IPS-NIHi7 (cell line): ENCODE data around the gene CACNA2D3.

Experiments used
- DNase-seq: peaks from one replicate; pipeline ENCODE4 v3.0.0; 2012; ENCODE audit warnings: mixed read lengths; ENCODE audit errors: extremely low spot score

The CACNA2D3 gene

GRCh38 chr3:54127499-54128056 is 5.2 kb downstream of the CACNA2D3 start:
- no peak for DNase-seq

DNA sequence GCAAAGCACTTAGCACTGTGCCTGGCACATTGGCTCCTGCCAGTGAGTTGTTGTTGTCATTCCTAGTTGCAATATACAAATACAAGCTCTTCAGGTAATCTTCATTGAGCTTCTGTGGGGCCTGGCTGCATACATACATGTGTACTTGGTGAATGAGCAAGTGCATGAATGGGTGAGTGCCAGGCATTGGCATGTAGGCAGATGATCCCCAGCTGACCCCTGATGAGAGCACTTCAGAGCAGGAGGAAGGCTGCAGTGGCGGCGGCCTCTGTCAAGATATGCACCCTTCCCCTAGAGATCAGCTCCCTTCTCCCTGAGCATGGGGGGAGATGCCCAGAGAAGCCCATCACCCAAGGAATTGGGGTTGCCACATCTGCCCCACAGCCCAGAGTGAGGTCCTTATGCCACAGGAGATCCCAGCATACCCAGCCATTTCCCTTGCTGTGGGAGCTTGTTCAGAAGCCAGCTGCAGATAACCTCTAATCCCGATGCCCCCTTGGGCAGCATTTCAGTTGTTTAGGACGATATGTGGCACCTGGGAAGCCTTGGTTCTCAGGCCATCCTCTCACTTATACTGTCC is 8.8 kb downstream of the CACNA2D3 start:
- no peak for DNase-seq

- DNase-seq: no peak
Measured at GRCh38 chr3:54131890-54132289, 9.5 kb downstream of the CACNA2D3 start.

DNA sequence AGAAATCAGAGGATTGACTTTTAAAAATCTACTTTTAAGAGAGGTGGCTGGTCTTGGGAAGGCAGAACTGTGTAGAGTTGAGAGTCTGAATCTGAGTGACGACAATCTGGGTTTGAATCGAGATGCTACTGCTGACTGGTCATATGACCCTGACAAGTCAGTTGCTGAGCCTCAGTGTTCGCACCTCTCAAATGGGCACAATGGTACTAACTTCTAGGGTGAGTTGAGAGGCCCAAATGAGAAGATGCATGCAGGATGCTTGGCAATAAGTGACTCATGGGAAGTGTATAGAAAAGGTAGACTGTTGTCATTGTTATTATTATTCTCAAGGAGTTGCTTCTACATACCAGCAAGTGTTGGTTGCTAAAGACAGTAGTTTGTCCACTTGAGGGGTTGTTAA is 10.3 kb downstream of the CACNA2D3 start:
- DNase-seq: no peak

- DNase-seq: no peak
Measured at GRCh38 chr3:54133196-54133595, 10.8 kb downstream of the CACNA2D3 start.

GRCh38 chr3:54134155-54134554 is 11.8 kb downstream of the CACNA2D3 start:
- no peak for DNase-seq

- DNase-seq: no peak
Measured at GRCh38 chr3:54134713-54135112, 12.4 kb downstream of the CACNA2D3 start.

DNA sequence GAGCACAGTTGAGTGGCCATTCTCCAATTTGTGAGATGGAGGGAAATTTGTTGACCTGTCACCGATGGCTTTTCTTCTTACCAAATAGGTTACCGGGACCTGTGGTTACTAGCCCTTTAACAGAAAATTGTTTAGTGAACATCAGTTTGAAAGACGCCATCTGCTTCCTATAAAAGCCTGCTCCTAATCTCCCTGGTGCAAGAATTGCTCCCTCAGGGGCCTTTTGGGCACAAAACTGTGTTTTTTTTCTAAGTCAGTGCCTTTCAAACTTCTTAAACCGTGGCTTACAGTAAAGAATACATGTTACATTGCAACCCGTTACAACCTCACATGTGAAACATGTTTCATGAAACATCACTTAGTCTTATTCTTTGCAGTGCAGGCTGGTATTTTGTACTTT is 15.0 kb downstream of the CACNA2D3 start:
- DNase-seq: no peak

- no peak for DNase-seq
Measured at GRCh38 chr3:54138937-54139547, 16.7 kb downstream of the CACNA2D3 start.

DNA sequence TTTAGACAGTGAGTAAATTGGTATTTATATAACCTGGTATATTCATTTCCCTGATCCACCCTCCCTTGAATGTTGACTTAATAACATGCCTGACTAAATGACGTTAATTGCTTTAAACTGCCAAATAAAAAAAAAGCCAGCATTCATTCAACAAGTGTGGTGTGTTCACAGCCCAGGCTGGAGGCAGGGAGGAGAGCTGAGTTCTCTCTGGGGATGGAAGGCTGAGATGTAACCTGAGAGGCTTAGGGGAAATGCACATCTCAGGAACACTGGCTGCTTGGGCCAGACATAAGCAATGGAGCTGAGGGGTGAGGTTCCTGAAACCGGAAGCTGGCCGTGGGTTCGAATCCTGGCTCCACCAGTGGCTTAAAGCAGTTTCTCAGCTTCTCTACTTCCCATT is 17.3 kb downstream of the CACNA2D3 start:
- no peak for DNase-seq

GRCh38 chr3:54144284-54144683 is 21.9 kb downstream of the CACNA2D3 start:
- DNase-seq: no peak

GRCh38 chr3:54146506-54147239 is 24.3 kb downstream of the CACNA2D3 start:
- DNase-seq: peak; percentile 84

GRCh38 chr3:54150864-54151467 is 28.6 kb downstream of the CACNA2D3 start:
- DNase-seq: no peak

GRCh38 chr3:54153477-54153876 is 31.1 kb downstream of the CACNA2D3 start:
- no peak for DNase-seq

DNA sequence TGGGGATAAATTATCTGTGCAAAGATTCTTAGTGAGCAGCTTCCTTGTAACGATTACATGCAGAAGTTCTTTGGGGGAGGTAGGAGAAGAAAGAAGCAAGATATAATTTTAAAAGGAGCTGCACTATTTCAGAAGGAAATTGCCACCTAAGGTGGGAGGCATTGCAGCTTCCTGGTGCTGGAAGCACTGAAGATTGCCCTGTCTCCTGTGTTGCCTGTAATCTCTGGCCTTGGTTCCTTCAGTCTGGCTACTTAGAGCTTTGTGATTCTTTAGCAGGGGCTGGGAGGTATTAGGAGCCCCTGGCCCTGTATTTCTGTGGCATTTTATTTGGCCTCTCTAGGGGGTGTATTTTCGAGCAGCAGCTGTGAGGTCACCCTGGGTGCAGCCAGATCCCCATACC is 35.5 kb downstream of the CACNA2D3 start:
- DNase-seq: no peak

DNA sequence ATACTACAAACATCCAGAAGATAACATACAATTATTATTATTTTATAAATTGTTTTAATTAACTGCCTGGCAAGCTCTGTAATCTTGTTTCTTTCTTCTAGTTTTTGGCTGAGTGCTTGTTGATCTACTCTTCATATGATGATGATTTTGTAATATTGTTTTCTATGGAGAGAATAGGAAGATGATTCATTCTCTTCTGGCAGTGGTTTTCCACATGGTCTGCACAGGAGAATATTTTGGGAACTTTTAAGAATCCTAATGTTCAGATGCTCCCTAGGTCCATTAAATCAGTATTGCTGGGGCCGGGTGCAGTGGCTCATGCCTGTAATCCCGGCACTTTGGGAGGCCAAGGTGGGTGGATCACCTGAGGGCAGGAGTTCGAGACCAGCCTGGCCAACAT is 37.6 kb downstream of the CACNA2D3 start:
- DNase-seq: no peak

DNA sequence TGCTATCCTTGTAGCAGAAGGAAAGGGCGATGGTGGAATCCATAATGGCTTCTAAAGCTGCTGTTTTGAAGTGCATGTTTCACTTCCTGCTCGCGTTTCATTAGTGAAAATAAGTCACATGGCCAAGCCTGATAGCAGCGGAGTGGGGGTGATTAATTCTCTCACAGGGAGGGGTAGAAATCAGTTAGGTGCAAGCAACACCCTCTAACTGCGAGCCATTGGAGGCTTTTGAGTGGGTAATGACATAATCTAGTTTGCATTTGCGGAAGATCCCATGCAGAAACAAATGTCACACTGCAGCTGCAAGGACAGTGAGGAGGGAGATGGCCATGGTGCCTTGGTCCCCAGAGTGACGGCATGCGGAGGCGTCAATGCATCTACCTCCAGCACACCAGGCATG is 41.1 kb downstream of the CACNA2D3 start:
- DNase-seq: no peak

DNA sequence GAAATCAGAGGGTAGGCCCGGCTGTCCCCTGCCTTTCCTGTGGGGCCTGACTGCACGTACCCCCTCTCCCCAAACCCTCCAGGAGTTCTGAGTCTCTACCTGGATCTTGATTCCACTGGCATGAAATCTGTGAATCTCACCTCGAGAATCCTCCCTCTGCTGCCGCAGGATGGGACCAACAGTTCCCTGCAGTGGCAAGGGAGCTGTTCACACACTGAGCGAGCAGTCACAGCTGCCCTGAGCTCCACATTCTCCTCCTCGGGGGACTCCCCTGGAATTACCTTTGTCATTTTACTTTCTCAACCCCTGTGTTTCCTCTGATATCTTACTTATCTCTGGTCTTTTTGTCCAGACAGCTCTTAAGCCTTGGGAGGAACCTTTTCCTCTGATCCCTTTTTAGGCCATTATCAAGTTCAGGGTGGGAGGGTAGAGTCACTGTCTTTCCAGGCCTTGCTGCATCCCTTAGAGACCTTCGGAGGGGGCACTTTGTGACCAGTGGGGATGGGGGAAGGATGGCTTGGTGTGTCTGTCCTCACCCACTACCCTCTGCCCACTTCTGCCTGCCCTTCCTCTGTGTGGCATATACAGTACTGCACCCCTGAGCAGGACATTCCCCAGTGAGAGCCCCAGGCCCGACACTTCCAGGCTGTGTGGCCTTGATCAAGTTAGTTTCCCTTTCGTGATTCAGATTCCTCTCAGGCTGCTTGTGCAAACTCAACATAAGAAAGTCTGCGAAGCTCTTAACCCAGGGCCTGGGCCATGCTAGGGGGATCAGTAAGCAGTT is 42.0 kb downstream of the CACNA2D3 start:
- peak; percentile 35 for DNase-seq

DNA sequence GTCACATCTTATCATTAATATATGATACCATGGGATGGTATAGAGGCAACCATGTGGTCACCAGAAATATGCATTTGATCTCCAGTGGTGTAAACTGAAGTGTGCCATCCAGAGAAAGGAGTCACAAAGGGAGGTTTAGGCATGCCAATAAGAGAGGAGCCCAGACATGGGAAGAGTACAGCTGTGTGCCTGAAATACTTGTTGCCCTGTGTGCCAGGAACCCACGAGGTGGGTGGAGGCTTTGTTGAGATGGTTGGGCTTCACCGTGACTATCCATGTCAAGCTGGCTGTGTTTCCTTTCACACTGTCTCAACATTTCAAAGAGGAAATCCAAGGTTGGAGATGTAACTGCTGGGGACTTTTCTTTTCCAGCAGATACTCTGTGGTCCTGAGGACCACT is 43.5 kb downstream of the CACNA2D3 start:
- DNase-seq: no peak

DNA sequence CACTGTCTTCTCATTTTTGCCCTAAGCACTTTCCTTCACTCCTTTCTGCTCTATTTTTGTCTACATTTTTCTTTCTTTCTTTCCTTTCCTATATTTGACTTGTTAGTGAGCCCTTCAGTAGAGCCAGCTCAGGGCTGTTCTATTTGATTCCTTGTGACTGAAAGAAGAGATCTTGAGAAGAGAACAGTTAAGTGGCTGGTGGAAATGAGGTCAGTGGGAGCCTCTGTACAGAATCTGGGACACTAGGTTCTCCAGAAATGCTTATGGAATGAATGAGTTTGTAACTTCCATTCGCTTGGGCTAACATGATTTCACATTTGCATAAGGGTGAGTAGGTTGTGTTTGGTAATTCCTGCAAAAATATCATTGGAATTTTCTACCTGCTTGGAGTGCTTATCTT is 45.6 kb downstream of the CACNA2D3 start:
- DNase-seq: no peak

DNA sequence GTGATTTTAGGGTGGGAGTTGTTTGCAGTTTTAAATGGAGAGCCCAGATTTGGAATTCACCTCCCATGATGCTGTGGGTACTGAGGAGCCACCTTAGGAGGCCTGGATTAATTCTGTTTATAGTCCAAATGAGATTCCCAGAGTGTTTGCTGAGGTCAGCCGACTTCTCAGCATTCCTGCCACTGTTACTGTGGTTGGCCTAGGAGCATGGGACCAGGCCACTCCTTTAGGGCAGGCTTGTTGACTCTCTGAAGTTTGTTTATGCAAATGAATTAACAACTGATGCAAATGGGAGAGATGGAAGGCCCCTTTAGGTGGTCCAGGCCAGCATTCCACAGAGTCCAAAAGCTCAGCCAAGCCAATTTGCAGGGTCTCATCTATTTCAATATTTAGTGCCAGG is 46.1 kb downstream of the CACNA2D3 start:
- DNase-seq: peak; percentile 54

DNA sequence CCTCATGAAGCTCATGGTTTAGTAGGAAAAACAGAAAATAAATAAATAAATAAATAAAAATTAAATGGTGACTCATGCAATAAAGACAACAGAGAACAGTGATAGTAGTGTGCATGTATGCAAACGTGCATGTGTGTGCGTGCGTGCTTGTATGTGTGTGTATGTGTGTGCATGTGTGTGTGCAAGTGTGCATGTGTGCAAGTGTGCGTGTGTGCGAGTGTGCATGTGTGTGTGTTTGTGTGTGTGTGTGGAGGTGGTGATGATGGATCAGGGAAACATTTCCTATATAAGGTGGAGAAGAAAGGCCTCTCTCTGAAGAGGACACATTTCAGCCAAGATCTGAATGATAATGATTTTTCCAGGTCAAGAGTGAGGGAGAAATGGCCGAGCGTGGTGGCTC is 47.2 kb downstream of the CACNA2D3 start:
- DNase-seq: no peak
